ENCODE results near the gene PHLPP2.

DNA sequence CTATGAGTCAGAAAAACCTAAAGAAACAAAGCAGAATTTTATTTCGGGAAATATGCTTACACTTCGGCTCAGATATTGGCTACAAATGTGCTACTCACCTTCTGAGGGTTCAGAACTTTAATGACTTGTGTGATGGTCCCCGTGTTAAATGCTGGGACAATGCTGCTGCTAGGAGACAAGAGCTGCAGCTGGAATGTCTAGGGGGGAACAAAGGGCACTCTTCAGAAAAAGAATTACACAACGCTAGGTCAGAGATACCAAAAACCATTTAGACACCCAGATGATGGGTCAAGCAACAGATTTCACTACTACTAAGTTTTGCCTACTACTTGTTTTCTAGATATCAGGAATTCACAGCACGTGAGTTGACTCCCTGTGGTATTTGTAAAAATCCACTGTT is 10.0 kb upstream of the PHLPP2 start:
- TF ChIP-seq, protein P1, sequence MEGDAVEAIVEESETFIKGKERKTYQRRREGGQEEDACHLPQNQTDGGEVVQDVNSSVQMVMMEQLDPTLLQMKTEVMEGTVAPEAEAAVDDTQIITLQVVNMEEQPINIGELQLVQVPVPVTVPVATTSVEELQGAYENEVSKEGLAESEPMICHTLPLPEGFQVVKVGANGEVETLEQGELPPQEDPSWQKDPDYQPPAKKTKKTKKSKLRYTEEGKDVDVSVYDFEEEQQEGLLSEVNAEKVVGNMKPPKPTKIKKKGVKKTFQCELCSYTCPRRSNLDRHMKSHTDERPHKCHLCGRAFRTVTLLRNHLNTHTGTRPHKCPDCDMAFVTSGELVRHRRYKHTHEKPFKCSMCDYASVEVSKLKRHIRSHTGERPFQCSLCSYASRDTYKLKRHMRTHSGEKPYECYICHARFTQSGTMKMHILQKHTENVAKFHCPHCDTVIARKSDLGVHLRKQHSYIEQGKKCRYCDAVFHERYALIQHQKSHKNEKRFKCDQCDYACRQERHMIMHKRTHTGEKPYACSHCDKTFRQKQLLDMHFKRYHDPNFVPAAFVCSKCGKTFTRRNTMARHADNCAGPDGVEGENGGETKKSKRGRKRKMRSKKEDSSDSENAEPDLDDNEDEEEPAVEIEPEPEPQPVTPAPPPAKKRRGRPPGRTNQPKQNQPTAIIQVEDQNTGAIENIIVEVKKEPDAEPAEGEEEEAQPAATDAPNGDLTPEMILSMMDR (conservative IDR thresholded peaks at IDR 0.05 in 1 of 2, IDR thresholded peaks at IDR 0.05 in 1 of 2; ENCODE audit: low read depth in 1 of 2, low read length in 2 of 2): no peak
- no peak for TF ChIP-seq EZH2 (IDR thresholded peaks at IDR 0.05; ENCODE audit: low read length, missing control alignments)
